ENCODE results near the gene ZNF827. TPM values are rescaled to one million over a fixed set of nuclear protein-coding genes. Genes with fewer than 3 reads are reported as not detected.

Gene ZNF827
- total and polyA plus RNA-seq, 2 of the 13 experiments (the other 11 are each of a cell fraction or from before 2014, with no cell fraction given) = 2.8 TPM

DNA sequence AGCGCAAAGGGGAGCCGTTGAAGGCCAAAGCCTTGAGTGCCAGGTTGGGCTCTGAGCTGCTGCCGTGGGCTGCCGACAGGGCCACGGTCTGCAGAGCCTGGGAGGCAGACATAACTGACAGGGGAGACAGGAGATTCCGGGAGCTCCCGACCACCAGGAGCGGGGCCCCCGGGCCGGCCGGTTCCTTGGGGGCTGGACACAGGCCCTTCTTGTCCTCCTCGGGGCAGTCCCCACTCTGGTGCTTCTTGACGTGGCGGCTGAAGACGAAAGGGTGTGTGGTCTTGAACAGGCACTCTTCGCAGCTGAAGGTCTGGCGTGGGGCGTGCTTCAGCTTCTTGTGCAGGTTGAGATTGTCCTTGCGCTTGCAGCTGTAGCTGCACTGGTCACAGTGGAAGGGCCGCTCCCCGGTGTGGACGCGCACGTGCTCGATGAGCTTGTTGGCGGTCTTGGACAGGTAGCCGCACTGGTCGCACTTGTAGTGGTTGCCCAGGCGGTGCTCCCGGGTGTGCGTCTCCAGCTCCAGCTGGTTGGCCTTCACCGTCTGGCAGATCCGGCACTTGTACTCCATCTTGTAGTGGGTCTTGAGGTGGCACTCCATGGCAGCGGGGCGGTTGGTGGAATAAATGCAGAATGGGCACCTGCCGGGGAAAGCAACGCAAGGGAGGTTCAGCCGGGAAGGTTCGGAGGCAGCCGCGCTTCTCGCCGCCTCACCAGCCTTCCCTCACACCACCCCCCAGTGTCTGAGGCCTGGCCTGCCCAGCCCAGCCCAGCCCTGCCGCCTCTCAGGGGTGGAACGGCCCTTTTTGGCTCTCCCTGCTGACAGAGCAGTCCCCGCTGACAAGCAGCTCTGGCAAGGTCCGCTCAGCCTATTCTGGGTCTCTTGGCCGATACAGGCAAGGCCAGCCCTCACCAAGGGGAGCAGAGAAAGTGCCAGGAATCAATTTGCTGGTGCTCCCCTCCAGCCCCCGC, 177.4 kb downstream of the ZNF827 start:
- Histone ChIP-seq H3K4me1 (ENCODE audit: insufficient read depth, low read length) (no peaks in the 10 kb centered on the region), H3K9ac (ENCODE audit: insufficient read depth, low read depth, low read length) (no peak overlapping the region), H3K4me2 (ENCODE audit: low read depth, low read length) (no peak overlapping the region), H3K36me3 (replicated peaks in 1 of 2; ENCODE audit: control insufficient read depth in 1 of 2, insufficient read depth in 2 of 2, low read length in 2 of 2) (peaks cover 11 to 44% of the 10 kb centered on the region in 2 experiments; a peak in 4 of 5 replicates), H2AFZ (ENCODE audit: low read length) (no peak overlapping the region), H3K79me2 (ENCODE audit: insufficient read depth, low read length) (no peaks in the 10 kb centered on the region), H4K20me1 (ENCODE audit: insufficient read depth, low read length) (no peaks in the 10 kb centered on the region), H3K27ac (ENCODE audit: extremely low read length, insufficient read depth, low read length) (no peak overlapping the region), H3K4me3 (replicated peaks in 1 of 3; ENCODE audit: insufficient read depth in 1 of 3, low read depth in 2 of 3, low read length in 3 of 3) (no peak overlapping the region), H3K27me3 (ENCODE audit: control insufficient read depth in 1 of 2, insufficient read depth in 2 of 2, low read length in 2 of 2) (no peaks in the 10 kb centered on the region; a peak in 1 of 5 replicates), H3K9me3 (ENCODE audit: low read length) (no peaks in the 10 kb centered on the region)
- intact Hi-C loops (cut with micrococcal nuclease; ENCODE audit: unreplicated experiment) = no loop called here
- DNase-seq (ENCODE audit: low spot score) (no peak), FAIRE-seq (no peak), ATAC-seq (no peak)
- 96% methylated on average over 25 of the region's 49 CpGs for WGBS (ENCODE audit: low lambda C conversion rate)
- ChIA-PET CTCF (ENCODE audit: low intra/inter-chr PET ratio, low total read pairs) (no interaction called here), POLR2A (no interaction called here)
- in situ Hi-C loops (cut with HindIII; ENCODE audit: extremely low pct_ligation_motif_present, low pct_unique_long_range_greater_than_20kb) = no loop called here
- no TSS peak for BruUV-seq (replicated peaks)
- TF ChIP-seq ZNF816 (CRISPR knock-in tag; IDR thresholded peaks at IDR 0.05; ENCODE audit: borderline replicate concordance) (no peak), PCBP1 (IDR thresholded peaks at IDR 0.05; ENCODE audit: borderline replicate concordance, low read depth, low read length) (no peak), NCOA1 (CRISPR knock-in tag; IDR thresholded peaks at IDR 0.05) (no peak), ZNF589 (CRISPR knock-in tag; conservative IDR thresholded peaks at IDR 0.05) (no peak), ZNF460 (CRISPR knock-in tag; IDR thresholded peaks at IDR 0.05; ENCODE audit: borderline replicate concordance) (no peak), ZNF260 (CRISPR knock-in tag; IDR thresholded peaks at IDR 0.05; ENCODE audit: borderline replicate concordance, low read depth) (no peak), ZNF678 (CRISPR knock-in tag; IDR thresholded peaks at IDR 0.05) (no peak), KAT7 (CRISPR knock-in tag; IDR thresholded peaks at IDR 0.05; ENCODE audit: borderline replicate concordance) (no peak), EED (CRISPR knock-in tag; IDR thresholded peaks at IDR 0.05) (no peak), ZMYM3 (CRISPR knock-in tag; IDR thresholded peaks at IDR 0.05) (no peak), SUZ12 (IDR thresholded peaks at IDR 0.05; ENCODE audit: low read depth, low read length) (no peak), ZNF629 (CRISPR knock-in tag; conservative IDR thresholded peaks at IDR 0.05) (no peak)
- TF ChIP-seq, protein P1, sequence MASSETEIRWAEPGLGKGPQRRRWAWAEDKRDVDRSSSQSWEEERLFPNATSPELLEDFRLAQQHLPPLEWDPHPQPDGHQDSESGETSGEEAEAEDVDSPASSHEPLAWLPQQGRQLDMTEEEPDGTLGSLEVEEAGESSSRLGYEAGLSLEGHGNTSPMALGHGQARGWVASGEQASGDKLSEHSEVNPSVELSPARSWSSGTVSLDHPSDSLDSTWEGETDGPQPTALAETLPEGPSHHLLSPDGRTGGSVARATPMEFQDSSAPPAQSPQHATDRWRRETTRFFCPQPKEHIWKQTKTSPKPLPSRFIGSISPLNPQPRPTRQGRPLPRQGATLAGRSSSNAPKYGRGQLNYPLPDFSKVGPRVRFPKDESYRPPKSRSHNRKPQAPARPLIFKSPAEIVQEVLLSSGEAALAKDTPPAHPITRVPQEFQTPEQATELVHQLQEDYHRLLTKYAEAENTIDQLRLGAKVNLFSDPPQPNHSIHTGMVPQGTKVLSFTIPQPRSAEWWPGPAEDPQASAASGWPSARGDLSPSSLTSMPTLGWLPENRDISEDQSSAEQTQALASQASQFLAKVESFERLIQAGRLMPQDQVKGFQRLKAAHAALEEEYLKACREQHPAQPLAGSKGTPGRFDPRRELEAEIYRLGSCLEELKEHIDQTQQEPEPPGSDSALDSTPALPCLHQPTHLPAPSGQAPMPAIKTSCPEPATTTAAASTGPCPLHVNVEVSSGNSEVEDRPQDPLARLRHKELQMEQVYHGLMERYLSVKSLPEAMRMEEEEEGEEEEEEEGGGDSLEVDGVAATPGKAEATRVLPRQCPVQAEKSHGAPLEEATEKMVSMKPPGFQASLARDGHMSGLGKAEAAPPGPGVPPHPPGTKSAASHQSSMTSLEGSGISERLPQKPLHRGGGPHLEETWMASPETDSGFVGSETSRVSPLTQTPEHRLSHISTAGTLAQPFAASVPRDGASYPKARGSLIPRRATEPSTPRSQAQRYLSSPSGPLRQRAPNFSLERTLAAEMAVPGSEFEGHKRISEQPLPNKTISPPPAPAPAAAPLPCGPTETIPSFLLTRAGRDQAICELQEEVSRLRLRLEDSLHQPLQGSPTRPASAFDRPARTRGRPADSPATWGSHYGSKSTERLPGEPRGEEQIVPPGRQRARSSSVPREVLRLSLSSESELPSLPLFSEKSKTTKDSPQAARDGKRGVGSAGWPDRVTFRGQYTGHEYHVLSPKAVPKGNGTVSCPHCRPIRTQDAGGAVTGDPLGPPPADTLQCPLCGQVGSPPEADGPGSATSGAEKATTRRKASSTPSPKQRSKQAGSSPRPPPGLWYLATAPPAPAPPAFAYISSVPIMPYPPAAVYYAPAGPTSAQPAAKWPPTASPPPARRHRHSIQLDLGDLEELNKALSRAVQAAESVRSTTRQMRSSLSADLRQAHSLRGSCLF (CRISPR knock-in tag; IDR thresholded peaks at IDR 0.05; ENCODE audit: borderline replicate concordance) = no peak
- TF ChIP-seq, protein P2, sequence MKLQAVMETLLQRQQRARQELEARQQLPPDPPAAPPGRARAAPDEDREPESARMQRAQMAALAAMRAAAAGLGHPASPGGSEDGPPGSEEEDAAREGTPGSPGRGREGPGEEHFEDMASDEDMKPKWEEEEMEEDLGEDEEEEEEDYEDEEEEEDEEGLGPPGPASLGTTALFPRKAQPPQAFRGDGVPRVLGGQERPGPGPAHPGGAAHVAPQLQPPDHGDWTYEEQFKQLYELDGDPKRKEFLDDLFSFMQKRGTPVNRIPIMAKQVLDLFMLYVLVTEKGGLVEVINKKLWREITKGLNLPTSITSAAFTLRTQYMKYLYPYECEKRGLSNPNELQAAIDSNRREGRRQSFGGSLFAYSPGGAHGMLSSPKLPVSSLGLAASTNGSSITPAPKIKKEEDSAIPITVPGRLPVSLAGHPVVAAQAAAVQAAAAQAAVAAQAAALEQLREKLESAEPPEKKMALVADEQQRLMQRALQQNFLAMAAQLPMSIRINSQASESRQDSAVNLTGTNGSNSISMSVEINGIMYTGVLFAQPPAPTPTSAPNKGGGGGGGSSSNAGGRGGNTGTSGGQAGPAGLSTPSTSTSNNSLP (IDR thresholded peaks at IDR 0.05; ENCODE audit: low read depth, low read length) = no peak
- TF ChIP-seq, protein P3, sequence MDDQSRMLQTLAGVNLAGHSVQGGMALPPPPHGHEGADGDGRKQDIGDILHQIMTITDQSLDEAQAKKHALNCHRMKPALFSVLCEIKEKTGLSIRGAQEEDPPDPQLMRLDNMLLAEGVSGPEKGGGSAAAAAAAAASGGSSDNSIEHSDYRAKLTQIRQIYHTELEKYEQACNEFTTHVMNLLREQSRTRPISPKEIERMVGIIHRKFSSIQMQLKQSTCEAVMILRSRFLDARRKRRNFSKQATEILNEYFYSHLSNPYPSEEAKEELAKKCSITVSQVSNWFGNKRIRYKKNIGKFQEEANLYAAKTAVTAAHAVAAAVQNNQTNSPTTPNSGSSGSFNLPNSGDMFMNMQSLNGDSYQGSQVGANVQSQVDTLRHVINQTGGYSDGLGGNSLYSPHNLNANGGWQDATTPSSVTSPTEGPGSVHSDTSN (CRISPR knock-in tag; IDR thresholded peaks at IDR 0.05; ENCODE audit: borderline replicate concordance) = no peak
- TF ChIP-seq, protein P4, sequence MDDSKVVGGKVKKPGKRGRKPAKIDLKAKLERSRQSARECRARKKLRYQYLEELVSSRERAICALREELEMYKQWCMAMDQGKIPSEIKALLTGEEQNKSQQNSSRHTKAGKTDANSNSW (CRISPR knock-in tag; IDR thresholded peaks at IDR 0.05; ENCODE audit: borderline replicate concordance) = no peak

Data from HepG2 (cell line).